Activated T-helper 2 cell treated with anti-CD3 and anti-CD28 coated beads, Interferon-gamma antibody, Interleukin-2, Interleukin-4, amounts not matched to agents 10 μg/mL and 5 μg/mL and 100 μg/mL, durations not matched to agents 14 hours and 24 hours and 36 hours (primary cell): Measurements from ENCODE around the gene SLFN12L. TPM values are rescaled to one million over a fixed set of nuclear protein-coding genes. Genes with fewer than 3 reads are reported as not detected.

ENCODE experiments used
- DNase-seq: peaks from one replicate; pipeline ENCODE4 v3.0.0; 2021; ENCODE audit warnings: low spot score
- H3K27ac Mint-ChIP-seq: one replicate; pipeline ENCODE4 v1.8.0; 2021; ENCODE audit warnings: mixed read lengths
- H3K27me3 Mint-ChIP-seq: one replicate; pipeline ENCODE4 v1.8.0; 2021; ENCODE audit warnings: low read depth, mixed read lengths
- H3K36me3 Mint-ChIP-seq: one replicate; pipeline ENCODE4 v1.8.0; 2021; ENCODE audit warnings: low read depth, mixed read lengths
- H3K4me1 Mint-ChIP-seq: one replicate; pipeline ENCODE4 v1.8.0; 2021; ENCODE audit warnings: low read depth, mixed read lengths
- H3K4me3 Mint-ChIP-seq: one replicate; pipeline ENCODE4 v1.8.0; 2021; ENCODE audit warnings: low read depth, mild to moderate bottlenecking, moderate library complexity, mixed read lengths
- H3K9me3 Mint-ChIP-seq: one replicate; pipeline ENCODE4 v1.8.0; 2021; ENCODE audit warnings: mixed read lengths
- intact Hi-C: fragments of 100-400 bp; cut with micrococcal nuclease; formaldehyde crosslinking; loops from one replicate; pipeline ENCODE4 v1.15.1; 2023
- total RNA-seq: library from RNA; stranded (reverse); gene quantifications from 2 replicates; pipeline ENCODE4 v1.2.3, GENCODE V29; 2022

The SLFN12L gene
- total RNA-seq, 1 donor from 2014 or later: 37.8 TPM

DNA sequence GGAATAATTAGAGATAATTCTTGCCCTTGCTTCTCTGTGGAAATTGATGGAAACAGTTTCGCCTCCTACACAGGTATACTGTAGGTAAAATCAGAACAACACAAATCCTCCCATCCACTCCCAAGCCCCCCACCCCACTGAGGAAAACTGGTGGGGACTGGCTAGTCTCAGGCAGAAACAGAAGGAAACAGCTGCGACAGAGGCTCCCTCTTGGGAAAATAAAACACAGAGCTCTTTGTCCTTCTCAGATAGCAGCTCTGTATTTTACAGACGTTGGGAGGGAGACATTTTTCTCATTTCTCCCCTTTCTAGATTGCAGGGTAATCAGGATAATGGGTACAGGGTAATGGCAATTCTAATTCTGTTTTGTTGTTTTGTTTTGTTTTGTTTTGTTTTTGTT, 90.0 kb downstream of the SLFN12L start:
- intact Hi-C loops: loop anchor here (5.0 to 10.0 kb wide), 4 partner anchors 135 to 235 kb away; partner anchors contain the start of genes AP2B1 and SLFN5
- Mint-ChIP-seq H3K27me3 (no peaks in the 10 kb centered on the region), H3K27ac (peak overlapping the region; percentile 49), H3K36me3 (peaks cover 66% of the 10 kb centered on the region), H3K9me3 (no peaks in the 10 kb centered on the region), H3K4me3 (peak overlapping the region; percentile 38), H3K4me1 (peaks cover 16% of the 10 kb centered on the region)
- no peak for DNase-seq

DNA sequence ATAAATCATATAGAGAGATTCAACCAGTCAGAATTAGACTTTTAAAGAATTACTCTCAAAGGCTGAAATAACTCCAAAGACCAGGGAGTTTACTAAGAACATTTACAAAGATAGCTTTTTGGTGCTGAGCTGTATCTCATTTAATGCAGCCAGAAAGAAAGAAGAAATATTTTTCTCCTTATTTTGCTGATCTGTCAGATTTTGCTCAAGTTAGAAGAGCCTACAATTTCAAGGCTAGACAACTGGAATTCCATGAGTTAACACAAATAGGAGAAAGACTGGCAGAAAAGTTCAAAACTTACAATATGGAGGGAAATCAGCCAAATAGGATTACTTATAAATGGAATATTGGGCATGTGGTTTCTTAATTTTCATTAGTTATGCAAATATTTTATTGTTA, 99.0 kb downstream of the SLFN12L start:
- no peak for DNase-seq
- Mint-ChIP-seq H3K9me3 (no peaks in the 10 kb centered on the region), H3K36me3 (peaks cover 34% of the 10 kb centered on the region), H3K27ac (no peak overlapping the region), H3K27me3 (no peaks in the 10 kb centered on the region), H3K4me1 (peaks cover 12% of the 10 kb centered on the region), H3K4me3 (no peak overlapping the region)
- intact Hi-C loops: no loop called here

DNA sequence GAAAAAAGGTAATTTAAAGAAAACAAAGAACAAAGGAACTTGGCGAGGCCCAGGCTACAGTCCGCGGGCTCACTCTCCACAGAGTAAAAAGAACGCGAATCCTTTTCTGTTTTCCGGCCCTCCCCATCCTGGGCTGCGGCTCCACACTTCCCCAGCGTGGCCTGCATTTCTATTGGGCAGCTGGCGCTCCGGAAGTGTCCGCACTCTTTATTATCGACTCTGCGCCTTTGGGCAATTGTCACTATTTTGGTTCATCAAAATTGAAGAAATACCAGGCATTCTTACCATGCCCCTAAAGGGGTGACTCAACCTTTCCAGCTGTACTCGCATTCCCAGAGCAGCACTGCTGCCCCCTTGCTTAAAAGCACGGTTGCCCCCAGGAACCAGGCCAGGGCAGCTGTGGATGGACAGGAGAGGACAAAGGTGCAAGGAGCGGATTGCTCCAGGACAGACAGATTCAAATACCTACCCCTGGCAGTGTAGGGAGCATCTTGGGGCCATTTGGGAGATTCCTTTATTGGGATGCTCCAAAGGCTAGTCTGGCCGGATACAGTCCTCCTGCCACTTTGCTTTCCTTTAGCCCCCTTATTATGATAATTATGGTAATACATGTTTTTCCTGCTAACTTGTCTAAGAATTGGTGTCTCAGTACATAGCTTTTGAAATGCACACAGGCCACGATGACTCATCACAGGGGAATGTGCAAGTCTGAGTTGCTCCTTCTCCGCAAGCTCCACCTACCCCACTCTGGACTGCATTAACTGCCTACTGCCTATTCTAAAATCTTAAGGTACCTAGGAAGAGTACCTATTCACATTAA, 104.2 kb downstream of the SLFN12L start:
- peak; percentile 48 for DNase-seq
- no peaks in the 10 kb centered on the region for H3K9me3 Mint-ChIP-seq
- H3K27ac Mint-ChIP-seq: peak overlapping the region; percentile 94
- no peaks in the 10 kb centered on the region for H3K27me3 Mint-ChIP-seq
- H3K36me3 Mint-ChIP-seq: peaks cover 30% of the 10 kb centered on the region
- peak overlapping the region; percentile 90 for H3K4me3 Mint-ChIP-seq
- H3K4me1 Mint-ChIP-seq: peaks cover 44% of the 10 kb centered on the region
- intact Hi-C loops: loop anchor here (2.0 to 5.0 kb wide), 5 partner anchors 16 to 120 kb away; partner anchors contain the start of genes SLFN11, SLFN12L and SLFN13

DNA sequence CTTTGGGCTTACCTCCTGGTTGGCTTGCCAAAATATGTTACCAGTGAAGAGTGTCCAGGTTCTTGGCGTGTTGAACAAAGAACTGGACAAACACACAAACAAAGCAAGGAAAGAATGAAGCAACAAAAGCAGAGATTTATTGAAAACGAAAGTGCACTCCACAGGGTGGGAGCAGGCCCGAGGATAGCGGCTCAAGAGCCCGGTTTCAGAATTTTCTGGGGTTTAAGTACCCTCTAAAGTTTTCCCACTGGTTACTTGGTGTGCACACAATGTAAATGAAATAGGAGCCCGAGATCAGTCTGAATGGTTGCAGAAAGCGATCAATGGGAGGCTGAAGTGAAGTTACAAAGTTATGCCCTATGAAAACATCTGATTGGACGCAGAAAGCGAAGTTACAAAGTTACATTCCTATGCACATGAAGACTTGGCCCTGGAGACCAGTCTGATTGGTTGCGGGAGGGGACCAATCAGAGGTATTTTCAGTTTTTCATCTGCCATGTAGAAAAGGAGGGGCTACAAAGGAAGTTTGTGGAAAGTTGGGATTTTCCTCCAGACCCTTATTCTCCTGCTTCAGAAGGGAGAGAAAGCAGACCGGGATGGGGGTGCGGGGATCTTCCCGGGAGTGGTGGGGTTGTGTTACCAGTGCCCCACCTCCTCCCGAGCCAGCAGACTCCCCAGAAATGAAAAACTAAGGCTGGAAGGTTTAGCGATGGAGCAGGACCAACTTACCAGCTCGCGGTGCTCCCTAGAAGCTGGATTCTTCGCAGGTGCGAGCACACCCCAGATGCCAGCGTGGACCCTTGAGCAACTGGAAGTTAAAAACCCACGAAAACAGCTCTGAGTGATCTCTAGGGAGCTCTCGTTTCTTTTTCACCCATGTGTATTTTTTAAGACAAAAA, 105.1 kb downstream of the SLFN12L start, which contains the start of gene SLFN12:
TSS of gene SLFN12 (minus strand) at position 325 of the 899 bp plus-strand sequence. CDS start 9,472 bp downstream, outside the sequence.
- peaks cover 30% of the 10 kb centered on the region for H3K36me3 Mint-ChIP-seq
- DNase-seq: peak; percentile 34
- H3K27me3 Mint-ChIP-seq: no peaks in the 10 kb centered on the region
- intact Hi-C loops: loop anchor here (2.0 to 5.0 kb wide), 5 partner anchors 16 to 120 kb away; partner anchors contain the start of genes SLFN11, SLFN12L and SLFN13
- peaks cover 51% of the 10 kb centered on the region for H3K4me1 Mint-ChIP-seq
- H3K27ac Mint-ChIP-seq: peak within 1 kb of the TSS; percentile 94
- H3K9me3 Mint-ChIP-seq: no peaks in the 10 kb centered on the region
- peak within 1 kb of the TSS; percentile 90 for H3K4me3 Mint-ChIP-seq

DNA sequence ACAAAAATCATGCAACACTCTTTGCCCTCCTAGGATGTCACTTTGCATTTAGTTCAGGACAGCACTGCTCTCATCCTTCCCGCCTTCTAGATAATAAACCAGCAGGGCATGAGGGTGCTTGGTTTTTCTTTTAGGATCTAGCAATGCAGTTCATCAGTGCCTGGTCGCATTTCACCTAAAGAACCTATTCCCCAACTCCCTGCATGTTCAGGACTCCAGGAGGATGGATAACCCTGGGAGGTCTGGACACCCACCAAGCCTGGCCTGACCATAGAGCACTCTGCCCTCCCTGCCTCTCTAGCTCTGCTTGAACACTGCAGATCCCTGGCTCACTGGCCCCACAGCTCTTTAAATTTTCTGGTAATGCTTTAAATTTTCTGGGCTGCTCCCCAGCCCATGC, 107.8 kb downstream of the SLFN12L start:
- Mint-ChIP-seq H3K36me3 (peaks cover 45% of the 10 kb centered on the region), H3K27ac (no peak overlapping the region), H3K9me3 (no peaks in the 10 kb centered on the region), H3K27me3 (no peaks in the 10 kb centered on the region), H3K4me3 (no peak overlapping the region), H3K4me1 (peaks cover 48% of the 10 kb centered on the region)
- intact Hi-C loops: loop anchor here (5.0 kb wide), 1 partner anchor 58 kb away; no protein-coding TSS in a partner anchor
- DNase-seq: no peak

DNA sequence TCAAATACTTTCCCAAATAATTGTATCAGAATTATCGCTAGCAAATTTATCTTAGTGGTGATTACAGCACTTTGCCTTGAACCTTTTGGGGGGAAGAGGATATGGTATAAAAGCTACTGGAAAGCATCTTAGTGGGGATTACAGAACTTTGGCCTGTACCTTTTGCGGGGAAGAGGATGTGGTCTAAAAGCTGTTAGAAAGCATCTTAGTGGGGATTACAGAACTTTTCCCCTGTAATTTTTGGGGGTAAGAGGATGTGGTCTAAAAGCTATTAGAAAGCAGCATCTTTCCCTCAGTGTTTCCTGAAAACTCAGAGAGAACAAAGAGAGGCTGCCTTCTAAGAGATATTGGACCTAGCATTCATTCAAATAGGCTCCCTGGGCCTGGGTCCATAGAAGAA, 109.2 kb downstream of the SLFN12L start:
- H3K27ac Mint-ChIP-seq: peak overlapping the region; percentile 20
- no peaks in the 10 kb centered on the region for H3K27me3 Mint-ChIP-seq
- no peak overlapping the region for H3K4me3 Mint-ChIP-seq
- no peak for DNase-seq
- peaks cover 45% of the 10 kb centered on the region for H3K36me3 Mint-ChIP-seq
- H3K4me1 Mint-ChIP-seq: peaks cover 39% of the 10 kb centered on the region
- no peaks in the 10 kb centered on the region for H3K9me3 Mint-ChIP-seq
- intact Hi-C loops: no loop called here

DNA sequence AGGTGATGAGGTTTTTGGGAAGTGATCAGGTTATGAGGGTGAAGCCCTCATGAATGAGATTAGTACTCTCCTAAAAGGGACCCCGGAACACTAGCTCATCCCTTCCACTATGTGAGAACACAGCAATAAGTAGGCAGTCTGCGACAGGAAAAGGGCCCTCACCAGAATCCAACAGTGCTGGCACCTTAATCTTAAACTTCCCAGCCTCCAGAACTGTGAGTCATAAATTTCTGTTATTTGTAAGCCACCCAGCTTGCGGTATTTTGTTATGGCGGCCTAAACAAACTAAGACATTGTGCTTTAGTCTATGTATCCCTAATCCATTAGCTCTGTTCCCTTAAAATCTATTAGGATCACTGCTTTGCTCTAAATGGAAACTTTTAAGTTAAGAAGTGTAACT, 113.7 kb downstream of the SLFN12L start:
- Mint-ChIP-seq H3K36me3 (peaks cover 45% of the 10 kb centered on the region), H3K4me1 (peaks cover 12% of the 10 kb centered on the region)
- intact Hi-C loops: no loop called here

More for the DNA sequence above, 113.7 kb downstream of the SLFN12L start:
- Mint-ChIP-seq H3K27me3 (no peaks in the 10 kb centered on the region), H3K9me3 (no peaks in the 10 kb centered on the region), H3K27ac (no peak overlapping the region), H3K4me3 (no peak overlapping the region)
- DNase-seq: no peak

Other genes starting within 250 kb of the SLFN12L start
- gene SLFN11, start 164.1 kb downstream of the SLFN12L start, total RNA-seq: 112 and 114 TPM in 2 replicates
- gene SLFN12, start 105.2 kb downstream of the SLFN12L start, total RNA-seq: 7.5 and 8.8 TPM in 2 replicates
- 41.9 and 42.6 TPM in 2 replicates for gene SLFN13, start 88.9 kb downstream of the SLFN12L start, total RNA-seq
- gene SLFN14, start 23.1 kb upstream of the SLFN12L start, total RNA-seq: not detected in 2 replicates
- gene PEX12, start 40.9 kb upstream of the SLFN12L start, total RNA-seq: 4.5 and 4.8 TPM in 2 replicates
- 177 and 194 TPM in 2 replicates for gene AP2B1, start 49.6 kb upstream of the SLFN12L start, total RNA-seq
- 0.94 and 1.2 TPM in 2 replicates for gene RASL10B, start 194.0 kb upstream of the SLFN12L start, total RNA-seq
- gene GAS2L2, start 215.6 kb upstream of the SLFN12L start, total RNA-seq: not detected in 2 replicates
- not detected in 2 replicates for gene C17orf50, start 223.2 kb upstream of the SLFN12L start, total RNA-seq